Upper lobe of right lung (tissue), 1 donor: ENCODE results near the gene ERMARD. TPM values are rescaled to one million over a fixed set of nuclear protein-coding genes. Genes with fewer than 3 reads are reported as not detected.

Source experiments
- ATAC-seq: fragments of 200-7000 bp; cut with Tn5 transposase; one replicate; pipeline ENCODE4 v1.9.1; 2020; ENCODE audit warnings: mild to moderate bottlenecking, moderate library complexity
- DNase-seq: peaks from one replicate; pipeline ENCODE4 v3.0.0-alpha.2; 2020
- H3K27ac ChIP-seq: fragments of 200-600 bp; one replicate; pipeline ENCODE4 v1.8.0; 2022
- H3K27me3 ChIP-seq: fragments of 200-600 bp; one replicate; pipeline ENCODE4 v1.8.0; 2022; ENCODE audit warnings: mild to moderate bottlenecking
- H3K36me3 ChIP-seq: fragments of 200-600 bp; one replicate; pipeline ENCODE4 v1.8.0; 2022
- H3K4me1 ChIP-seq: fragments of 200-600 bp; one replicate; pipeline ENCODE4 v1.8.0; 2022
- H3K4me3 ChIP-seq: fragments of 200-600 bp; one replicate; pipeline ENCODE4 v1.8.0; 2022; ENCODE audit warnings: mild to moderate bottlenecking
- H3K9me3 ChIP-seq: fragments of 200-600 bp; one replicate; pipeline ENCODE4 v1.8.0; 2022
- CTCF ChIP-seq: fragments of 200-600 bp; IDR thresholded peaks from one replicate; pipeline ENCODE4 v1.8.0; 2022; ENCODE audit warnings: antibody characterized with exemption
- intact Hi-C: fragments of 100-400 bp; cut with DNase I; formaldehyde crosslinking; loops from one replicate; pipeline ENCODE4 v1.11.0; 2022
- total RNA-seq: library from RNA; stranded (reverse); fragmentation: NEBNext Ultra II Directional; extraction: Animal tissue kit (Norgen Biotek cat#: 25700); gene quantifications from one replicate; pipeline ENCODE4 v1.2.1, GENCODE V29; 2021
- donor health status: DM: no; HTN: yes; CAD: no; lungs with severe emphysema.

Gene ERMARD
- total RNA-seq, 1 donor from 2014 or later, result 25.6 TPM

DNA sequence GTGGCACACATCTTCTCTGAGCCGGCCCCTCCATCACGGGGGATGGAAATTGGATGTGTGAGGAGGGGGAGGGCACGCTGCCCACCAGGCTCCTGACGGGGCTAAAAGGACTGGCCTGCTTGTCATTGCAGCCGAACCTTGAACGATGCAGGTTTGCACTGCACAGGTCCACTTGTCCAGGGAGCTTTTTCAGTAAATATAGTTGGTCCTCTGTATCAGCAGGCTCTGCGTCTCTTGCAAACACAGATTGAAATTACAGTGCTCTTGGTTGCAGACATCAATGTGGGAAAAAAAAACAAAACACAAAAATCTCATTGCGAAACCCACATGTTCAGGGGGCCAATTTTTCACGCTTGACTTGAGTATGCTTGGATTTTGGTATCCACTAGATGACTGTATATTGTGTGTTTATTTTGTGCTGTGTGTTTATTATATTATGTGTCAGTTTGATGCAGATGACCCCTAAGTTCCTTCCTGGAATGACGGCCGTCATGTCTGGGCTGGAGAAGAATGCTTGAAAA is 29.2 kb downstream of the ERMARD start:
- Histone ChIP-seq H3K9me3 (no peaks in the 10 kb centered on the region), H3K36me3 (peaks cover 33% of the 10 kb centered on the region), H3K27ac (no peak overlapping the region), H3K4me3 (no peak overlapping the region), H3K27me3 (no peaks in the 10 kb centered on the region), H3K4me1 (no peaks in the 10 kb centered on the region)
- TF ChIP-seq CTCF, result no peak
- DNase-seq (no peak), ATAC-seq (no peak)
- intact Hi-C loops, result no loop called here

GRCh38 chr6:169782966-169783365 is 31.5 kb downstream of the ERMARD start:
- Histone ChIP-seq H3K27ac (no peak overlapping the region), H3K36me3 (peaks cover 10% of the 10 kb centered on the region), H3K4me1 (no peaks in the 10 kb centered on the region), H3K9me3 (no peaks in the 10 kb centered on the region), H3K27me3 (no peaks in the 10 kb centered on the region), H3K4me3 (no peak overlapping the region)
- no peak for DNase-seq
- intact Hi-C loops, result no loop called here
- TF ChIP-seq CTCF, result no peak
- no peak for ATAC-seq

GRCh38 chr6:169783401-169783800 is 32.0 kb downstream of the ERMARD start:
- no peaks in the 10 kb centered on the region for H3K4me1 ChIP-seq
- ATAC-seq, result no peak
- intact Hi-C loops, result no loop called here
- no peaks in the 10 kb centered on the region for H3K9me3 ChIP-seq
- H3K4me3 ChIP-seq, result no peak overlapping the region
- no peak for TF ChIP-seq CTCF
- H3K36me3 ChIP-seq, result peaks cover 8% of the 10 kb centered on the region
- no peak for DNase-seq
- no peak overlapping the region for H3K27ac ChIP-seq
- no peaks in the 10 kb centered on the region for H3K27me3 ChIP-seq

- TF ChIP-seq CTCF, result no peak
- DNase-seq (no peak), ATAC-seq (peak; percentile 24)
- H3K9me3 ChIP-seq, result no peaks in the 10 kb centered on the region
- no peaks in the 10 kb centered on the region for H3K27me3 ChIP-seq
- intact Hi-C loops, result no loop called here
- H3K36me3 ChIP-seq, result peaks cover 2% of the 10 kb centered on the region
- H3K27ac ChIP-seq, result no peak overlapping the region
- no peak overlapping the region for H3K4me3 ChIP-seq
- H3K4me1 ChIP-seq, result no peaks in the 10 kb centered on the region
Observed at GRCh38 chr6:169783971-169784820, 32.8 kb downstream of the ERMARD start.

DNA sequence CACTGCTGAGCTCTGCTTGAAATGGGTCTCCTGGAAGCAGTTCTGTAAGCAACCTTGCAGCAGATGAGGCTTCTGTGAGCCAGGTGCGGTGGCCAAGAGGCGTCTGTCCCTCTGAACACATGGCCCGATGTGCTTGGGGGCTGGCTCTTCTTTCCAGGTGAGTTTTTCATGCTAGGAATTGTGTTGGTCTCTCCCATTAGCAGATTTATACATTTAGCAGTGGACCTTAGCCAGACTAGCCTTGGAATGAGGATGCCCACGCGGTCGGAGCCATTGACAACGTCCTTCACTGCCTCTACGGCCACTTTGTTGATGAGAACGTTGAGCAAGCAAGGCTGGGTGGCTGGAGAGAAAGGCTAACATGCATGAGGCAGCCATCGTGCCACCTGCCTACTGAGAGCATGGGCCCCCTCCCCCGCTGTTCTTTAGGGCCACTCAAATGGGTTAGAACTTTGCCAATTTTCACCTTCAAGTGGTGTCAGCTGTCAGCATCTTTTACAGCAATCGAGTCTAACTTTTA is 33.5 kb downstream of the ERMARD start:
- Histone ChIP-seq H3K36me3 (no peaks in the 10 kb centered on the region), H3K27ac (no peak overlapping the region), H3K4me3 (no peak overlapping the region), H3K27me3 (no peaks in the 10 kb centered on the region), H3K4me1 (peaks cover 3% of the 10 kb centered on the region), H3K9me3 (no peaks in the 10 kb centered on the region)
- DNase-seq (peak; percentile 48), ATAC-seq (no peak)
- TF ChIP-seq CTCF, result no peak
- intact Hi-C loops, result no loop called here
